Stomach (tissue), 19 donors: ENCODE results near the gene RASA4. TPM values are rescaled to one million over a fixed set of nuclear protein-coding genes. Genes with fewer than 3 reads are reported as not detected.
"Not testable (repeated sequence)": the region's sequence is repeated elsewhere in the genome, so short reads cannot be mapped to it uniquely, and the experiment has no call there.

Source experiments
- DNase-seq, 2 donors: peaks; one replicate each; pipeline versions ENCODE4 v3.0.0 to v3.0.0-alpha.2; 2013 to 2019
- H3K27ac ChIP-seq, 5 donors: fragments of 200-600 bp in 4 of 5; sonication (generic) in 4 of 5; one replicate each; pipeline ENCODE4 v1.5.1; 2013 to 2019; ENCODE audit warnings: mild to moderate bottlenecking in 1 of 5, moderate library complexity in 1 of 5
- H3K27me3 ChIP-seq, 3 donors: fragments of 200-600 bp; sonication (generic); one replicate each; pipeline ENCODE4 v1.5.1; 2017 to 2019; ENCODE audit warnings: mixed run types in 1 of 3
- H3K36me3 ChIP-seq, 4 donors: fragments of 200-600 bp; sonication (generic); 1 replicate in 3 of 4; 2 replicates in 1 of 4; pipeline ENCODE4 v1.5.1; 2016 to 2019
- H3K4me1 ChIP-seq, 4 donors: fragments of 200-600 bp; sonication (generic); one replicate each; pipeline ENCODE4 v1.5.1; 2016 to 2019
- H3K4me3 ChIP-seq, 4 donors: fragments of 200-600 bp; sonication (generic) in 3 of 4; one replicate each; pipeline ENCODE4 v1.5.1; 2016 to 2019; ENCODE audit warnings: mild to moderate bottlenecking in 1 of 4
- H3K9me3 ChIP-seq, 4 donors: fragments of 200-600 bp; sonication (generic); one replicate each; pipeline ENCODE4 v1.5.1; 2016 to 2019
- WGBS, 5 donors: extraction: QIAGEN DNeasy Blood & Tissue Kit in 3 of 5; methylation state at CpG; one replicate each; pipeline versions ENCODE4 v1.1.5 to v1.1.7; 2013 to 2018; 5-methylcytosine and 5-hydroxymethylcytosine counted together
- intact Hi-C: fragments of 100-400 bp; cut with DNase I; formaldehyde crosslinking; loops from one replicate; pipeline ENCODE4 v1.15.1; 2023; ENCODE audit warnings: low total_unique reads
- long read RNA-seq, 10 donors: transcript quantifications; one replicate each; lab custom pipeline, GENCODE V29; 2026
- polyA plus RNA-seq, 3 donors: library from polyadenylated mRNA; stranded (reverse); fragments of 200-250 nt; gene quantifications; one replicate each; pipeline ENCODE4 v1.2.3, GENCODE V29; 2013
- total RNA-seq, 5 donors: library from RNA; depleted of rRNA; stranded (reverse); fragments of >200 nt; gene quantifications; one replicate each; pipeline versions ENCODE4 v1.1.0 to v1.2.3, GENCODE V29; 2014 to 2016
- donor health status: healthy with polysubstance abuse.
- donor health status: Bipolar disorder and iron deficiency.
- donor health status: healthy.

RASA4 gene
- total RNA-seq (10 to 100 TPM in 4 of 5 donors, 1 to 10 TPM in 1; 7.6 to 57.2 (median 17.4) TPM), polyA plus RNA-seq (10 to 100 TPM; 11.5 to 17.4 (median 13.1) TPM)
- long read RNA-seq, donor 1, partial matches to known transcripts = 0 of 1 reads
- long read RNA-seq, donor 1, other reads (novel, unspliced or antisense) = 0 of 1 reads
- long read RNA-seq, donor 2, full-length matches to known transcripts = 2 of 2 reads
- long read RNA-seq, donor 2, partial matches to known transcripts = 0 of 2 reads
- long read RNA-seq, donor 2, other reads (novel, unspliced or antisense) = 0 of 2 reads
- long read RNA-seq, donor 3 = 0 reads
- long read RNA-seq, donor 4 = 0 reads
- long read RNA-seq, donor 5 = 0 reads
- long read RNA-seq, donor 6, full-length matches to known transcripts = 2 of 2 reads
- long read RNA-seq, donor 6, partial matches to known transcripts = 0 of 2 reads
- long read RNA-seq, donor 6, other reads (novel, unspliced or antisense) = 0 of 2 reads
- long read RNA-seq, donor 7, full-length matches to known transcripts = 1 of 1 reads
- long read RNA-seq, donor 7, partial matches to known transcripts = 0 of 1 reads
- long read RNA-seq, donor 7, other reads (novel, unspliced or antisense) = 0 of 1 reads
- long read RNA-seq, donor 8, full-length matches to known transcripts = 1 of 1 reads
- long read RNA-seq, donor 8, partial matches to known transcripts = 0 of 1 reads
- long read RNA-seq, donor 8, other reads (novel, unspliced or antisense) = 0 of 1 reads
- long read RNA-seq, donor 9, partial matches to known transcripts = 0 of 1 reads
- long read RNA-seq, donor 9, other reads (novel, unspliced or antisense) = 0 of 1 reads
- long read RNA-seq, donor 10 = 0 reads

DNA sequence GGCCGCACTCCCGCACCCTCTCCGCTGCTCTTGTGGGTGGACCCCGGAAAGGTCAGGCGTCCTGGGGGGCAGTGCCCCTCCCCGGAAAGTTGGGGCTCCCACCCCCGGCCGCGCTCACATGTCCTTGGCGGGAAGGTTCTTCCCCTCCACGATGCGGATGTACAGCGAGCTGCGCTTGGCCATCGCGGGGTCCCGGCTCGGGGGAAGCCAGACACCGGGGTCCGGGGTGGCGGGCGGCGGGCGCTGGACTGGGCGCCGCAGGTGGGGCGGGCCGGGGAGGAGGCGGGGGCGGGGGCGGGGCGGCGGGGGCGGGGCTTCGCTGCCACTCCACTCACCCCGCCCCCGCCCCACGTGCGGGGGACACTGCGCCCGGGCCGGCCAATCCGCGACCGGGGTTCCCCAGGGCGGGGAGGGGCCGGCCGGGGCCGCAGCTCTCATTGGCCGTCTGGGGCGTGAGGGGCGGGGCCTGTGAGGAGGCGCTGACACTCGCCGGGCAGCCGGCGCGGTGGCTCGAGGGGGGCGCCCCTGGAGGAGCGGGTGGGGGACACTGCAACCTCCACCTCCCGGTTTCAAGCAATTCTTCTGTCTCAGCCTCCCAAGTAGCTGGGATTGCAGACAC is at the start of gene RASA4:
Gene RASA4 (minus strand): TSS at position 250 of the 619 bp plus-strand sequence. CDS start 67 bp downstream, at position 183.
- H3K27me3 ChIP-seq, intact Hi-C loops, H3K36me3 ChIP-seq, H3K9me3 ChIP-seq, H3K4me1 ChIP-seq: not testable (repeated sequence)
- Histone ChIP-seq H3K27ac (peak within 1 kb of the TSS in 2 of 5 donors; percentile 38 to 72), H3K4me3 (peak within 1 kb of the TSS; percentile 44 to 50 (median 47))
- DNase-seq = peak; percentile 26 to 65
- 1% methylated on average over 15 to 18 of the region's 62 CpGs; no CpG with 5 or more reads in 2 of the 5 donors for WGBS, 5 donors

DNA sequence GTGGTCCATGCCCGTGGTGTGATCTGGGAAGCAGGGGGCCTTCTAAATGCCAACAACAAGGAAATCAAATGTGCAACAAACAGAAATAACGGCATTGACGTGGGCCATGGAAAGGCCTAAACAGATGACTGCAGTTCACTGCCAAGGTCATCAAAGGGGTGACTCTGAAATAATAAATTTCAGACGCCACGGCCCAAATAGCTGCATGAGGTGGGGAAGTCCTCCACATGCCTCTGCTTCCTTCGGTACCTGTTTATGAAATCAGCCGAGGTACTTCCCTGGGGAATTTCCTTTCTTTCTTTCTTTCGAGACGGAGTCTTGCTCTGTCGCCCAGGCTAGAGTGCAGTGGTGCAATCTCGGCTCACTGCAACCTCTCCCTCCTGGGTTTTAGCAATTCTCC is 48.2 kb upstream of the RASA4 start:
- H3K36me3 ChIP-seq, DNase-seq, H3K4me1 ChIP-seq, H3K4me3 ChIP-seq, H3K9me3 ChIP-seq, H3K27me3 ChIP-seq, H3K27ac ChIP-seq, intact Hi-C loops: not testable (repeated sequence)
- WGBS, 5 donors = 80 to 93% (median 88%) methylated on average over 4 to 8 of the region's 11 CpGs; no CpG with 5 or more reads in 1 of the 5 donors

DNA sequence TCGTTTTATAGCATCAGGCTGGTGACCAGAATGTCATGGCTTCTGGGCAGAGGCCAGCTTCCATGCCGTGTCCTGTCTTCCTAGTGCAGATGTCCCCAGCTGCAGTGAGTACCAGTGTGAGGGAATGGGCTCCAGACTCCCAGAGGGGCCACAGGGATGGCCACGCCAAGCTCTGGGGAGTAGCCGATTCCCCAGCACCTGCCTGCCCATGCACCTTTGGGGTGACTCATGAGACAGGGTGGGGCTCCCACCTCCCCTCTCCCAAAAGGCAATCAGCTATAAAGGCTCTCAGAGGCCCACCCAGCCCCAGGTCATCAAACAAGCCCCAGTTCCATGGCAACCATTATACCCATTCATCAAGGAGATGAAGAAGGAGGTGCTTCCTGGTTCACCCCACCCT is 33.4 kb upstream of the RASA4 start, which contains the start of gene SPDYE2B:
Gene SPDYE2B (plus strand): TSS at position 396 of the 400 bp plus-strand sequence. CDS start 2,030 bp downstream, outside the sequence.
- H3K4me3 ChIP-seq, intact Hi-C loops, H3K27ac ChIP-seq, DNase-seq, H3K4me1 ChIP-seq, H3K9me3 ChIP-seq, H3K27me3 ChIP-seq, H3K36me3 ChIP-seq: not testable (repeated sequence)
- no CpG with 5 or more reads among the region's 4 CpGs for WGBS, 5 donors

DNA sequence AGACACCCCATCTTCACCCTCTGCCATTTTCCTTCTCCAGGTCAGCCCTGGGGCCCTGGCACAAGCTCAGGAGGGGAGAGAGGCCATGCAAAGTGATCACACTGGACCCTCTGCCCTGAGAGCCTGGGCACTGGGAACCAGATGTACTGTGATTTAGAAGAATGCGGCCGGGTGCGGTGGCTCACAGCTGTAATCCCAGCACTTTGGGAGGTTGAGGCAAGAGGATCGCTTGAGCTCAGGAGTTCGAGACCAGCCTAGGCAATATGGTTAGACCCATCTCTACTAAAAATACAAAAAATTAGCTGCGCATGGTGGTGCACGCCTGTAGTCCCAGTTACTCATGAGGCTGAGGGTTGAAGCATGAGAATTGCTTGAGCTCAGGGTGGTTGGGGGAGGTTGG is 31.3 kb upstream of the RASA4 start:
- H3K9me3 ChIP-seq, H3K27me3 ChIP-seq, H3K4me1 ChIP-seq, intact Hi-C loops, H3K4me3 ChIP-seq, DNase-seq, H3K27ac ChIP-seq, H3K36me3 ChIP-seq: not testable (repeated sequence)
- WGBS, 5 donors = 96 to 98% (median 97%) methylated on average over 5 to 6 of the region's 7 CpGs

DNA sequence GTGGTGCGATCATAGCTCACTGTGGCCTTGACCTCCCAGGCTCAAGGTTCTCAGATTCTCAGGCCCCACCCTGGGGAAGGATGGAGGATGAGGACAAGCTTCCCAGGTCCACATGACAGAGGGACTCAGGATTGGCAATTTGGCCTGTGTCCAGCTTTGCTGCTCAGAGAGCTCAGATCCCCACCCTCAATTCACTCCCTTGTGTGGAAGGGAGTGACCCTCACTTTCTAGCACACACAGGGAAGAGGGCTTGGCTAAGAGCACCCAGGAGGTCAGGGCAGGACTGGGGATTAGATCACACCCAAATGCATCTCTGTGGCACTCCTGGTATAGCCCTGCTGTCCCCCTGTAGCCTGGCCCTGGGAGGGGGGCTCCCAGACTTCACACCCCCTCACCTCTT is 26.8 kb upstream of the RASA4 start:
- DNase-seq, H3K36me3 ChIP-seq, H3K4me1 ChIP-seq, H3K27me3 ChIP-seq, H3K9me3 ChIP-seq, H3K27ac ChIP-seq, intact Hi-C loops, H3K4me3 ChIP-seq: not testable (repeated sequence)
- no CpG with 5 or more reads among the region's 1 CpG for WGBS, 5 donors

DNA sequence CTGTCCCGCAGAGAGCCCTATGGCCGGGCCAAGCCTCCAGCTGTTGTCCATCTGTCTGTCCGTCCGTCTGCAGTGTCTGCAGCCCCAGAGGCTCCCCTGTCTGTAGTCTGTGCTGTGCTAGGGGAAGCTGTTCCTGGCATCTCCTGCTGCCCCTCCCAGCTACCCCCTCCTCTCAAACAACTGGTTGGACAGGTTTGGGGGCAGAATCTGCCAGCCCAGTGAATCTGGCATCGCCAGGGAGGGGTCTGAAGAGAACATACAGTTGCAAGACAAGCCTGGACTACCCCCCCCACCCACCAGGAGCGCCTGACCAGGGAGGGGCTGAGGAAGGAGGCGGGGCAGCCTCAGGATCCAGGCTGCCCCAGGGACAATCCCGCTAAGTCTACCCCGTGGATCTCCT is 26.1 kb upstream of the RASA4 start, which contains the start of gene UPK3BL1:
Gene UPK3BL1 (minus strand): TSS at position 101 of the 400 bp plus-strand sequence. CDS start 50 bp downstream, at position 51.
- H3K4me3 ChIP-seq, H3K4me1 ChIP-seq, H3K27ac ChIP-seq, H3K9me3 ChIP-seq, H3K36me3 ChIP-seq, H3K27me3 ChIP-seq, DNase-seq, intact Hi-C loops: not testable (repeated sequence)
- WGBS, 5 donors = no CpG with 5 or more reads among the region's 9 CpGs

DNA sequence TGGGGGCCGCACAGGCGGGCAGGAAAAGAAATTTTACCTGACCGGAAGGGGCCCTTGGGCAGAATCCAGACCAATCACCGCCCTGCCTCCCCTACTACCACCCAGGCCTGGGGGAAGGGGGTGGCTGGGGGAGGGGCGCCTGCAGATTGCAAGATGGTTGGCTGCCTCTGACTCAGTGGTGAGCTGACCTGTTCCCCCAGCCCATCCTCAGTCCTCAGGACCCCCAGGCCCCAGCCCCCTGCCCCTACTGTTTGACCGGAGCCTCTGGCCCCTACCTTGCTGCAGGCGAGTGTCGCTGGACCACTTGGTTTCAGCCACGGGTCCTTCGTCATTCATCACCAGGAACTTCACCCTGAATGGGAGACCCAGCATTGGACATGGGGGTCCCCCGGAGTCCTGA is 22.3 kb upstream of the RASA4 start:
- H3K27me3 ChIP-seq, H3K4me3 ChIP-seq, H3K4me1 ChIP-seq, intact Hi-C loops, H3K9me3 ChIP-seq, H3K36me3 ChIP-seq, H3K27ac ChIP-seq: not testable (repeated sequence)
- 80 to 97% (median 93%) methylated on average over 1 to 8 of the region's 11 CpGs for WGBS, 5 donors
- peak in 1 of 2 donors; percentile 3 for DNase-seq

DNA sequence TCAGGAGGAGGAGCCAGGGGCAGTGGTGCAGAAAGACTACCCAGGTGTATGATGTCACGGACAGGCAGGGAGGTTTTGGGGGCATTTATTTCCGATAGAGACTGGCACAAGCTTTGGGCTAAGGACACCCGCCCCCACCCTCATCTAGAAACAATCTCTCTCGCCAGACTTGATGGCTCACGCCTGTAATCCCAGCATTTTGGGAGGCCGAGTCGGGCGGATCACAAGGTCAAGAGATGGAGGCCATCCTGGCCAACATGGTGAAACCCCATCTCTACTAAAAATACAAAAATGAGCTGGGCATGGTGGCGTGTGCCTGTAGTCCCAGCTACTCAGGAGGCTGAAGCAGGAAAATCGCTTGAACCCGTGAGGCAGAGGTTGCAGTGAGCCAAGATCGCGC is 20.4 kb upstream of the RASA4 start:
- DNase-seq, intact Hi-C loops: not testable (repeated sequence)
- WGBS, 5 donors = 95 to 100% (median 96%) methylated on average over 6 to 9 of the region's 13 CpGs

DNA sequence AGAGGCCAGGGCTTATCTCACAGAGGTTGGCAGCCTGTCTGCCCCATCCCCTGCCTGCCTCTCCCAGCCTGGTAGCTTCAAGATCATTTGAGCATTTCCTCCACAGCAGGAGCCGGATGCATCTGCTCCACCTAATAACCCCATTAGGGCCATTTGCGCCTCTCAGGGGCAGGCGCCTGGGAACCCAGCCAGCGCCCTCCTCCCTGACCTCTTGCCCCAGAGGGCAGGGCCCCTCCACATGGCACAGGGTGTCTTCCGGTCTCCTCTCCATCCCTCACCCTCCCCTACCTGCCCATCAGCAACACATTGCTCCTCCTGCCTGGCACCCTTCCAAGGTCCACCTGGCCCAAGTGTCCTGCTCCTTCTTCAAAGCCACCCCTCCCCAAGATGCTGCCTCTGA is 18.8 kb upstream of the RASA4 start:
- WGBS, 5 donors = 90 to 100% (median 90%) methylated on average over 2 to 3 of the region's 5 CpGs; no CpG with 5 or more reads in 2 of the 5 donors
- DNase-seq, H3K4me1 ChIP-seq, H3K27me3 ChIP-seq, H3K36me3 ChIP-seq, H3K9me3 ChIP-seq, H3K4me3 ChIP-seq, H3K27ac ChIP-seq, intact Hi-C loops: not testable (repeated sequence)

More for the DNA sequence above, 20.4 kb upstream of the RASA4 start:
- H3K27me3 ChIP-seq, H3K4me1 ChIP-seq, H3K36me3 ChIP-seq, H3K4me3 ChIP-seq, H3K9me3 ChIP-seq, H3K27ac ChIP-seq: not testable (repeated sequence)

DNA sequence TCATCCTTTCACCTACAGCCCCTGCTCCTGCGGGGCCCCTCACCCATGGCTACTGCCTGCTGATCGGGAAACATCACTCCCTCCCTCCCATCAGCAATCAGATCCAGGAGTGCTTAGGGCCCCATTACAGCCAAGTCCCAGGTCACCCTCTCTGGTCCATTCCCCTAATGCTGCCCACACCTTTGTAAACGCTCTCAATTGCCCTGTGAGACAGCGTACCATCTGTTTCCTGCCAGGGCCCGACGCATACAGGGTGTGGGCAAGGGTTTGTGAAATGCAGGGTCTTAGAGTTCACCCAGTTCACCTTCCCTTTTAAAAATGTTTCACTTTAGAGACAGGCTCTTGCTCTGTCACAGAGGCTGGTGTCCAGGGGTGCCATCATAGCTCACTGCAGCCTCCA is 17.7 kb upstream of the RASA4 start:
- H3K27me3 ChIP-seq, H3K27ac ChIP-seq, DNase-seq, H3K4me1 ChIP-seq, H3K4me3 ChIP-seq, H3K36me3 ChIP-seq, H3K9me3 ChIP-seq, intact Hi-C loops: not testable (repeated sequence)
- 71 to 88% (median 86%) methylated on average over 2 of the region's 6 CpGs; no CpG with 5 or more reads in 1 of the 5 donors for WGBS, 5 donors

DNA sequence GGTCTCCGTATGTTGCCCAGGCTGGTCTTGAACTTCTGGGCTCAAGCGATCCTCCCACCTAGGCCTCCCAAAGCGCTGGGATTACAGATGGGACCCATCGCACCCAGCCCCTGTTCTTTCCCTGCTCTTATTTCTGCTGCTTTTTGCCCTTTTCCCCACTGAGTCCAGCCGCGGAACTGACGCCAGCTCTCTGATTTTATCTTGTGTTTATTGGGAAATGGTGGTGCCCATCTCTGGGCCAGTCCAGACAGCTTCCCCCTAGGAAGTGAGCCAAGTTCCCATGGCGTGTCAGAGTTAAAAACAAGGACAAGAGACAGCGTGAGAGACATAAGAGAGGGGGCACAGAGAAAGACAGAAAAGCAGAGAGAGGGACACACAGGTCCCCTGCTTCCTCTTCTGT is 14.1 kb upstream of the RASA4 start:
- H3K9me3 ChIP-seq, DNase-seq, H3K4me1 ChIP-seq, H3K27me3 ChIP-seq, H3K27ac ChIP-seq, H3K4me3 ChIP-seq, H3K36me3 ChIP-seq, intact Hi-C loops: not testable (repeated sequence)
- 66 to 81% (median 80%) methylated on average over 3 to 7 of the region's 9 CpGs; no CpG with 5 or more reads in 2 of the 5 donors for WGBS, 5 donors
